ENCODE measurements around the gene LCA5L. TPM values are rescaled to one million over a fixed set of nuclear protein-coding genes. Genes with fewer than 3 reads are reported as not detected.
A peak's percentile ranks its signal among the peaks of the same experiment; 100 is the strongest.
"Not testable (repeated sequence)": the region's sequence is repeated elsewhere in the genome, so short reads cannot be mapped to it uniquely, and the experiment has no call there.

Gene LCA5L
- total and polyA plus RNA-seq, 2 donors from 2014 or later, result 3.8 to 4.3 TPM

DNA sequence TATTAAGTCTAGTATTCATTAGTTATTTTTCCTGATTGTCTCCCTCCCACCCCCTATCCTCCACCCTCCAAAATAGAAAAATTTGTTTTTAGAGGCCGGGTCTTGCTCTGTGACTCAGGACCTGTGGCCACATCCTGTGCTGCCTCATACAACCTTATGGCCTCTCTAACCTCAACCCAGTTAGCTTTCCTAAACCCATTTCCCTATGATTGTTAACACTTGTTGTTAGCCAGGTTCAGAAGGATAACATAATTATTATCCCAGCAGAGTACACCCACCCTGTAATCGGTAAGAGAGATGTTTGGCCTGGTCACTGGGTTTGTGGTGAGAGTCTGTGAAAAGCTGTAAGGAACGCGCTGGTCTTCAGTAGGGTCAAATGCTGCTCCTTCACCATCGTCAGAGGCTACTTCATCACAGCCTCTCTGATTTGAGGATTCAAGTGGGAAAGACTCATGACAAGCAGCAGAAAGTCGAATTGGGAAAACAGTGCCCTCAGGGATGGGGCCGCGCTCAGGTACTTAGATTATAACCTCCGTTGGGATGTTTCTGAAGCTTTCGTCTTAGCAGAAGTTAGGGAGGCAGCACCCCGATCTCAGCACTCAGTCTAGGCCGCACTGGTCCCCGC, 60.8 kb downstream of the LCA5L start:
- TF ChIP-seq, protein P1, sequence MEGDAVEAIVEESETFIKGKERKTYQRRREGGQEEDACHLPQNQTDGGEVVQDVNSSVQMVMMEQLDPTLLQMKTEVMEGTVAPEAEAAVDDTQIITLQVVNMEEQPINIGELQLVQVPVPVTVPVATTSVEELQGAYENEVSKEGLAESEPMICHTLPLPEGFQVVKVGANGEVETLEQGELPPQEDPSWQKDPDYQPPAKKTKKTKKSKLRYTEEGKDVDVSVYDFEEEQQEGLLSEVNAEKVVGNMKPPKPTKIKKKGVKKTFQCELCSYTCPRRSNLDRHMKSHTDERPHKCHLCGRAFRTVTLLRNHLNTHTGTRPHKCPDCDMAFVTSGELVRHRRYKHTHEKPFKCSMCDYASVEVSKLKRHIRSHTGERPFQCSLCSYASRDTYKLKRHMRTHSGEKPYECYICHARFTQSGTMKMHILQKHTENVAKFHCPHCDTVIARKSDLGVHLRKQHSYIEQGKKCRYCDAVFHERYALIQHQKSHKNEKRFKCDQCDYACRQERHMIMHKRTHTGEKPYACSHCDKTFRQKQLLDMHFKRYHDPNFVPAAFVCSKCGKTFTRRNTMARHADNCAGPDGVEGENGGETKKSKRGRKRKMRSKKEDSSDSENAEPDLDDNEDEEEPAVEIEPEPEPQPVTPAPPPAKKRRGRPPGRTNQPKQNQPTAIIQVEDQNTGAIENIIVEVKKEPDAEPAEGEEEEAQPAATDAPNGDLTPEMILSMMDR (IDR thresholded peaks at IDR 0.05; ENCODE audit: borderline replicate concordance, extremely low read depth, insufficient read depth), result no peak
- Histone ChIP-seq H3K4me3 (ENCODE audit: low read length in 3 of 3) (peak overlapping the region in 1 of 3 donors; percentile 62), H3K9me3 (ENCODE audit: control insufficient read depth in 2 of 3, insufficient read depth in 1 of 3, low read length in 3 of 3) (no peaks in the 10 kb centered on the region), H3K27ac (ENCODE audit: low read depth in 2 of 2, low read length in 2 of 2) (peak overlapping the region; percentile 59 to 76), H3K27me3 (ENCODE audit: control insufficient read depth, insufficient read depth, low read length) (no peaks in the 10 kb centered on the region), H3K4me1 (ENCODE audit: control insufficient read depth in 2 of 3, insufficient read depth in 2 of 3, low read depth in 1 of 3, low read length in 3 of 3) (peaks cover 3 to 21% (median 14%) of the 10 kb centered on the region in 3 donors), H3K9ac (ENCODE audit: low read length in 3 of 3) (no peak overlapping the region), H3K36me3 (ENCODE audit: control insufficient read depth in 2 of 3, insufficient read depth in 3 of 3, low read length in 3 of 3) (no peaks in the 10 kb centered on the region)
- intact Hi-C loops (cut with DNase I), result no loop called here
- FAIRE-seq, result no peak
- no peak for DNase-seq

GRCh38 chr21:39382096-39382495, 63.5 kb downstream of the LCA5L start:
- H3K4me1 ChIP-seq (ENCODE audit: control insufficient read depth in 2 of 3, insufficient read depth in 2 of 3, low read depth in 1 of 3, low read length in 3 of 3), result peaks cover 0 to 11% (median 8%) of the 10 kb centered on the region in 3 donors
- intact Hi-C loops (cut with DNase I); DNase-seq: not testable (repeated sequence)

GRCh38 chr21:39381009-39381408, 64.6 kb downstream of the LCA5L start:
- intact Hi-C loops (cut with DNase I), result no loop called here
- FAIRE-seq, result no peak
- peak in 1 of 5 donors; percentile 55 for DNase-seq

More at GRCh38 chr21:39382096-39382495, 63.5 kb downstream of the LCA5L start:
- H3K9me3 ChIP-seq (ENCODE audit: control insufficient read depth in 2 of 3, insufficient read depth in 1 of 3, low read length in 3 of 3); H3K27me3 ChIP-seq (ENCODE audit: control insufficient read depth, insufficient read depth, low read length); H3K9ac ChIP-seq (ENCODE audit: low read length in 3 of 3); H3K4me3 ChIP-seq (ENCODE audit: low read length in 3 of 3); H3K36me3 ChIP-seq (ENCODE audit: control insufficient read depth in 2 of 3, insufficient read depth in 3 of 3, low read length in 3 of 3); FAIRE-seq; H3K27ac ChIP-seq (ENCODE audit: low read depth in 2 of 2, low read length in 2 of 2): not testable (repeated sequence)

More at GRCh38 chr21:39381009-39381408, 64.6 kb downstream of the LCA5L start:
- Histone ChIP-seq H3K9ac (ENCODE audit: low read length in 3 of 3) (peak overlapping the region; percentile 35 to 93 (median 88)), H3K36me3 (ENCODE audit: control insufficient read depth in 2 of 3, insufficient read depth in 3 of 3, low read length in 3 of 3) (no peaks in the 10 kb centered on the region), H3K9me3 (ENCODE audit: control insufficient read depth in 2 of 3, insufficient read depth in 1 of 3, low read length in 3 of 3) (no peaks in the 10 kb centered on the region), H3K4me3 (ENCODE audit: low read length in 3 of 3) (peak overlapping the region; percentile 64 to 99 (median 85)), H3K27me3 (ENCODE audit: control insufficient read depth, insufficient read depth, low read length) (no peaks in the 10 kb centered on the region), H3K27ac (ENCODE audit: low read depth in 2 of 2, low read length in 2 of 2) (no peak overlapping the region), H3K4me1 (ENCODE audit: control insufficient read depth in 2 of 3, insufficient read depth in 2 of 3, low read depth in 1 of 3, low read length in 3 of 3) (peaks cover 0 to 7% (median 4%) of the 10 kb centered on the region in 3 donors)
- TF ChIP-seq, protein P1 (IDR thresholded peaks at IDR 0.05; ENCODE audit: borderline replicate concordance, extremely low read depth, insufficient read depth), result no peak
